Ascending aorta (tissue), 2 donors: ENCODE results near the gene TMEM179. TPM values are rescaled to one million over a fixed set of nuclear protein-coding genes. Genes with fewer than 3 reads are reported as not detected.

Experiments used
- DNase-seq, 2 donors: peaks; one replicate each; pipeline ENCODE4 v3.0.0-alpha.2; 2019; ENCODE audit warnings: low spot score in 2 of 2
- H3K27ac ChIP-seq, 2 donors: fragments of 200-600 bp; sonication (generic); one replicate each; pipeline ENCODE4 v1.5.1; 2016 to 2017; ENCODE audit warnings: mild to moderate bottlenecking in 1 of 2
- H3K27me3 ChIP-seq: fragments of 200-600 bp; sonication (generic); one replicate; pipeline ENCODE4 v1.5.1; 2017
- H3K36me3 ChIP-seq, 2 donors: fragments of 200-600 bp; sonication (generic); one replicate each; pipeline ENCODE4 v1.5.1; 2016
- H3K4me1 ChIP-seq, 2 donors: fragments of 200-600 bp; sonication (generic); one replicate each; pipeline ENCODE4 v1.5.1; 2016 to 2017; ENCODE audit warnings: mild to moderate bottlenecking in 1 of 2
- H3K4me3 ChIP-seq, 2 donors: fragments of 200-600 bp; sonication (generic); one replicate each; pipeline ENCODE4 v1.5.1; 2016 to 2017; ENCODE audit warnings: mild to moderate bottlenecking in 1 of 2
- H3K9me3 ChIP-seq, 2 donors: fragments of 200-600 bp; sonication (generic); one replicate each; pipeline ENCODE4 v1.5.1; 2016
- intact Hi-C: fragments of 100-400 bp; cut with DNase I; formaldehyde crosslinking; loops from one replicate; pipeline ENCODE4 v1.15.1; 2023
- total RNA-seq: library from RNA; depleted of rRNA; stranded (reverse); fragments of >200 nt; gene quantifications from one replicate; pipeline ENCODE4 v1.1.0, GENCODE V29; 2016
- TF ChIP-seq, protein P1 (sequence below), 3 experiments: fragments of 200-600 bp in 2 of 3; fragments of 450-650 bp in 1 of 3; sonication (generic) in 2 of 3; IDR thresholded peaks; one replicate each; pipeline ENCODE4 v1.5.1; 2016 to 2019; ENCODE audit warnings: antibody characterized with exemption in 3 of 3, mild to moderate bottlenecking in 1 of 3, moderate library complexity in 1 of 3

TMEM179 gene
- total RNA-seq, 1 donor from 2014 or later: not detected

DNA sequence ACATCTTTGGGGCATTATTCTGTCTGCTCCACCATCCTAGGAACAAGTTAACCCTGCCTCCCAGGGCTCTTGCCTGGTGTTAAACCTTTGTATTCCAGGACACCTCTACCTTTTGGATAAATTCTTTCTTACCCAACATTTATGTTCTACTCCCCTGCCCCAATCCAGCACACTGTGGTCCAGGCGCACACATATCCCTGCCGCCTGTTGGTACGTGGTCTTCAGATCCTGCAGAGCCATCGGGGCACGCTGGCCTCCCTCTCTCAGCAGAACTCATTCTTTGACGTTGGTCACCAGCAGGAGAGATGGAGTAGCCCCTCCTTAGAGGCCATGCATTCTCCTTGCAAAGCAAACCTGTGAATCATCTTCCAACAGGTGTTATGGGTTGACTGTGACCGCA is 5.1 kb upstream of the TMEM179 start:
- no peak overlapping the region for H3K4me3 ChIP-seq
- H3K4me1 ChIP-seq: no peaks in the 10 kb centered on the region
- TF ChIP-seq, protein P1, sequence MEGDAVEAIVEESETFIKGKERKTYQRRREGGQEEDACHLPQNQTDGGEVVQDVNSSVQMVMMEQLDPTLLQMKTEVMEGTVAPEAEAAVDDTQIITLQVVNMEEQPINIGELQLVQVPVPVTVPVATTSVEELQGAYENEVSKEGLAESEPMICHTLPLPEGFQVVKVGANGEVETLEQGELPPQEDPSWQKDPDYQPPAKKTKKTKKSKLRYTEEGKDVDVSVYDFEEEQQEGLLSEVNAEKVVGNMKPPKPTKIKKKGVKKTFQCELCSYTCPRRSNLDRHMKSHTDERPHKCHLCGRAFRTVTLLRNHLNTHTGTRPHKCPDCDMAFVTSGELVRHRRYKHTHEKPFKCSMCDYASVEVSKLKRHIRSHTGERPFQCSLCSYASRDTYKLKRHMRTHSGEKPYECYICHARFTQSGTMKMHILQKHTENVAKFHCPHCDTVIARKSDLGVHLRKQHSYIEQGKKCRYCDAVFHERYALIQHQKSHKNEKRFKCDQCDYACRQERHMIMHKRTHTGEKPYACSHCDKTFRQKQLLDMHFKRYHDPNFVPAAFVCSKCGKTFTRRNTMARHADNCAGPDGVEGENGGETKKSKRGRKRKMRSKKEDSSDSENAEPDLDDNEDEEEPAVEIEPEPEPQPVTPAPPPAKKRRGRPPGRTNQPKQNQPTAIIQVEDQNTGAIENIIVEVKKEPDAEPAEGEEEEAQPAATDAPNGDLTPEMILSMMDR (IDR thresholded peaks at IDR 0.05): no peak
- H3K36me3 ChIP-seq: no peaks in the 10 kb centered on the region
- DNase-seq: peak in 1 of 2 donors; percentile 40
- H3K27me3 ChIP-seq: no peaks in the 10 kb centered on the region
- H3K9me3 ChIP-seq: no peaks in the 10 kb centered on the region
- no peak overlapping the region for H3K27ac ChIP-seq
- intact Hi-C loops: no loop called here

DNA sequence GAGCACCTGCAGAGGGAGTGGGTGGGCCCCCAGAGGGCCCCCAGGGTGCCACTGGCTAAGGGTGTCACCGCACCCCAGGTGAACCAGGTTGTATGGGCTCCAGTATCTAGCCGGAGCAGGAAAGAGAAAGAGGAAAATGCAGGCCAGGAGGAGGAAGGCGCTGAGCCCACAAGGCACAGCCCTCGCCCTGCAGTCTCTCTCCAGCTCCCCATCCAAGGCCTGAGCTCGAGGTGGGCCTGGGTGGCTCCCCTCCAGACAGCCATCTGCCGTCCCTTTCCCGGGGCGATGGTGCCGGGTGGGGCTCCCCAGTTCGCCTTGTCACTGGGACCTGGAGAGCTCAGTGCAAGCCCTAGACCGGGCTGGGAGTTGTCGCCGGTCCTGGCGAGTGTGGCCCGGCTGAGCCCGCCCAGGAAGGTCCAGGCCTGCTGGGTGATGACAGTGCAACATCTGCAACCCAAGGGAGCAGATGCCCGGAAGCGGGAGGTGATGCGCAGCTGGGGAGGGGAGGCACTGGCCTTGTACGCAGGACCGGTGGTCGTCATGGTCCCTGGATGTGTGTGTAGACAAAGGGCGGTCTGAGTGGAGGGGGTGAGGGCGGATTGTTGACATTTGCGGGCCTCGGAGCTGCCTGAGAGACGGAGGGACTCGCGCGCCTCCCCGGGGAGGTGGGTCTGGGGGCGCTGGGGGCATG is 716 bp downstream of the TMEM179 start:
- H3K4me1 ChIP-seq: peaks cover 0 to 3% of the 10 kb centered on the region in 2 donors
- no peak for DNase-seq
- no peaks in the 10 kb centered on the region for H3K27me3 ChIP-seq

DNA sequence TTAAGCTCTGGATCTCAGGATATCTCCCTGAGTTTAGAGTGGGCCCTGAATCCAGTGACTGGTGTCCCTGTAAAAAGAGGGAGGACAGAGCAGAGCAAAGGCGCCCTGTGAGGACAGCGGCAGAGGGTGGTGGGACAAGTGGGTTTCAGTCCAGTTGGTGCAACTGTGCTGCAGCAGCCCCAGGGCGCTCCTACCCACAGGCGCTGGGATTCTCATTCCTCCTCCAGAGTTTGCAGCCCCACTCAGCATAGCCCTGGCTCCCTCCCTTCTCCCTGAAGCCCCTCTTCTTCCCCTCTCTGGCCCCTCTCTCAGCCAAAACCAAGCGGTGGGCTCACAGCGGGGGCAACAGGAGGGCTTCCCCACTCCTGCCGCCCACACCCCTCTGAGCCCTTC is 1.6 kb downstream of the TMEM179 start:
- no peak for DNase-seq
- no peaks in the 10 kb centered on the region for H3K9me3 ChIP-seq
- intact Hi-C loops: no loop called here

More for the DNA sequence above, 716 bp downstream of the TMEM179 start:
- H3K4me3 ChIP-seq: no peak overlapping the region
- no peak overlapping the region for H3K27ac ChIP-seq
- TF ChIP-seq, protein P1 (IDR thresholded peaks at IDR 0.05): no peak
- no peaks in the 10 kb centered on the region for H3K9me3 ChIP-seq
- intact Hi-C loops: no loop called here
- no peaks in the 10 kb centered on the region for H3K36me3 ChIP-seq

DNA sequence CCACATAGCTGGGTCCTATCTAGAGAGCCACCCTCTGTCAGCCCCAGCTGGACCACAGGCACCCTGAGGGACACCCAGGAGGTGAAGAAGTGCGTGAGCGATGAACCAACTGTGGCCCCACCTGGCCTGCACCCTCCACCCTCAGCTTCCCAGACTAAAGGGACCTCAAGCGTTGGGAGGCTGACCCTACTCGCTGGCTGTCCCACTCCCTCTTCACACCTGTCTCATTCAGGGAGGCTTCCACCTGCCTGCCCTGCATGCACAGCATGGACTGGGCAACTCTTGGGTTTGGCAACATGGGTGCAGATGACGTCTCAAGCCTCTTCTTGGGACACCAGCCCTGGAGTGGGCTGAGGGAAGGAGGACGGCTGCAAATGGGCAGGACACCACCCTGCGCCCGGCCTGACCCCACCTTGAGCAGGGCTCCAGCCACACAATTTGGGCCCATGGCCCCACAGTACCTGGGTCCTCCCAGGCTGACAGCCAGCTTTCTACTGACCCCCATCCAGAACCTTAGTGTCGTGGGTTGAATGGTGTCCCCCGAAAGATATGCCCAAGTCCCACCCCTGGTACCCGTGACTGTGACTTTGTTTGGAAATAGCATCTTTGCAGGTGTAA is 2.1 kb downstream of the TMEM179 start:
- TF ChIP-seq, protein P1 (IDR thresholded peaks at IDR 0.05): no peak
- no peaks in the 10 kb centered on the region for H3K9me3 ChIP-seq
- H3K4me1 ChIP-seq: peaks cover 0 to 3% of the 10 kb centered on the region in 2 donors
- intact Hi-C loops: no loop called here
- no peak for DNase-seq
- H3K27me3 ChIP-seq: no peaks in the 10 kb centered on the region
- no peaks in the 10 kb centered on the region for H3K36me3 ChIP-seq
- H3K27ac ChIP-seq: no peak overlapping the region
- H3K4me3 ChIP-seq: no peak overlapping the region

More for the DNA sequence above, 1.6 kb downstream of the TMEM179 start:
- peaks cover 0 to 3% of the 10 kb centered on the region in 2 donors for H3K4me1 ChIP-seq
- TF ChIP-seq, protein P1 (IDR thresholded peaks at IDR 0.05): no peak
- no peaks in the 10 kb centered on the region for H3K27me3 ChIP-seq
- no peak overlapping the region for H3K27ac ChIP-seq
- H3K4me3 ChIP-seq: no peak overlapping the region
- no peaks in the 10 kb centered on the region for H3K36me3 ChIP-seq

DNA sequence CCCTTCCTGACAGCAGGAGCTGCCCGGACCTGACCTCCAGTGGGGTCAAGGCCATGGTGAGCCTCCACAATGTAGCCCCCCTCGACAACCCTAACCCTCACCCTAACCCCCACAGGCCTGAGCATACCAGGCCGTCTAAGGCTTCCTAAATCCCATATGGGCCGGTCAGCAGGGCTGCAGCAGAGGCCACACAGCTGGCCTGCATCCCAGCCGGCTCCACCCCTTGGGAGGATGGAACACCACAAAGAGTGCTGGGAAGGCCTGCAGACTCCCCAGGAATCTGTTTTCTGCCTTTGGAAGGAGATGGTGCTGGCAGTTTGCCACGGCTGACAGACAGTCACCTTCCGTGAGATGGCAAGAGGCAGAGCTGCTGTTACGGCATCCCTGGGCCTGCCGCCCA is 2.8 kb downstream of the TMEM179 start:
- Histone ChIP-seq H3K27ac (no peak overlapping the region), H3K36me3 (no peaks in the 10 kb centered on the region), H3K27me3 (no peaks in the 10 kb centered on the region), H3K4me1 (peaks cover 0 to 3% of the 10 kb centered on the region in 2 donors), H3K9me3 (no peaks in the 10 kb centered on the region), H3K4me3 (no peak overlapping the region)
- DNase-seq: no peak
- TF ChIP-seq, protein P1 (IDR thresholded peaks at IDR 0.05): no peak
- intact Hi-C loops: no loop called here
